Calu3 (cell line): ENCODE data around the gene ZACN. TPM values are rescaled to one million over a fixed set of nuclear protein-coding genes. Genes with fewer than 3 reads are reported as not detected.

Experiments used
- BruUV-seq: library from RNA; stranded (reverse); fragments of 400-500 nt; replicated peaks from 2 replicates; lab custom pipeline; 2021; lab: Mats Ljungman, UMichigan
- CTCF ChIA-PET: fragments of 300-600 bp; sonication (Branson Sonifier 250); formaldehyde crosslinking; loops from one replicate; lab custom pipeline; 2022; ENCODE audit warnings: antibody characterized with exemption; lab: Charles Lee
- DNase-seq: peaks from one replicate; pipeline ENCODE4 v3.0.0; 2022
- H3K27ac Mint-ChIP-seq: one replicate; pipeline ENCODE4 v1.8.0; 2022; ENCODE audit warnings: mixed read lengths; ENCODE audit not compliant: unreplicated experiment
- H3K27me3 Mint-ChIP-seq: one replicate; pipeline ENCODE4 v1.8.0; 2022; ENCODE audit warnings: mixed read lengths; ENCODE audit not compliant: unreplicated experiment
- H3K36me3 Mint-ChIP-seq: one replicate; pipeline ENCODE4 v1.8.0; 2022; ENCODE audit warnings: mild to moderate bottlenecking, moderate library complexity, mixed read lengths; ENCODE audit not compliant: insufficient read depth, unreplicated experiment
- H3K4me1 Mint-ChIP-seq: one replicate; pipeline ENCODE4 v1.8.0; 2022; ENCODE audit warnings: mild to moderate bottlenecking, low read depth, mixed read lengths; ENCODE audit not compliant: unreplicated experiment
- H3K4me3 Mint-ChIP-seq: one replicate; pipeline ENCODE4 v1.8.0; 2022; ENCODE audit warnings: mild to moderate bottlenecking, low read depth, moderate library complexity, mixed read lengths; ENCODE audit not compliant: unreplicated experiment
- H3K9me3 Mint-ChIP-seq: one replicate; pipeline ENCODE4 v1.8.0; 2022; ENCODE audit warnings: low read depth, mixed read lengths; ENCODE audit not compliant: unreplicated experiment
- intact Hi-C: fragments of 100-400 bp; cut with micrococcal nuclease; formaldehyde crosslinking; loops from one replicate; pipeline ENCODE4 v1.10.0; 2022; ENCODE audit not compliant: unreplicated experiment
- total RNA-seq: library from RNA; stranded (reverse); gene quantifications from 2 replicates; pipeline ENCODE4 v1.2.3, GENCODE V29; 2022
- TF ChIP-seq, protein P1 (sequence below): fragments of 200-600 bp; IDR thresholded peaks from one replicate; pipeline ENCODE4 v1.8.0; 2022; ENCODE audit warnings: antibody characterized with exemption; ENCODE audit not compliant: unreplicated experiment

The ZACN gene
- total RNA-seq, 1 experiment from 2014 or later = 0.17 TPM

GRCh38 chr17:76048711-76049110 lies 30.3 kb upstream of the ZACN start:
- peak overlapping the region; percentile 3 for H3K27ac Mint-ChIP-seq
- intact Hi-C loops = no loop called here
- CTCF ChIA-PET = no interaction called here
- H3K4me3 Mint-ChIP-seq = no peak overlapping the region
- TF ChIP-seq, protein P1, sequence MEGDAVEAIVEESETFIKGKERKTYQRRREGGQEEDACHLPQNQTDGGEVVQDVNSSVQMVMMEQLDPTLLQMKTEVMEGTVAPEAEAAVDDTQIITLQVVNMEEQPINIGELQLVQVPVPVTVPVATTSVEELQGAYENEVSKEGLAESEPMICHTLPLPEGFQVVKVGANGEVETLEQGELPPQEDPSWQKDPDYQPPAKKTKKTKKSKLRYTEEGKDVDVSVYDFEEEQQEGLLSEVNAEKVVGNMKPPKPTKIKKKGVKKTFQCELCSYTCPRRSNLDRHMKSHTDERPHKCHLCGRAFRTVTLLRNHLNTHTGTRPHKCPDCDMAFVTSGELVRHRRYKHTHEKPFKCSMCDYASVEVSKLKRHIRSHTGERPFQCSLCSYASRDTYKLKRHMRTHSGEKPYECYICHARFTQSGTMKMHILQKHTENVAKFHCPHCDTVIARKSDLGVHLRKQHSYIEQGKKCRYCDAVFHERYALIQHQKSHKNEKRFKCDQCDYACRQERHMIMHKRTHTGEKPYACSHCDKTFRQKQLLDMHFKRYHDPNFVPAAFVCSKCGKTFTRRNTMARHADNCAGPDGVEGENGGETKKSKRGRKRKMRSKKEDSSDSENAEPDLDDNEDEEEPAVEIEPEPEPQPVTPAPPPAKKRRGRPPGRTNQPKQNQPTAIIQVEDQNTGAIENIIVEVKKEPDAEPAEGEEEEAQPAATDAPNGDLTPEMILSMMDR = no peak
- no peak for DNase-seq
- H3K9me3 Mint-ChIP-seq = no peaks in the 10 kb centered on the region
- no TSS peak for BruUV-seq
- H3K27me3 Mint-ChIP-seq = no peaks in the 10 kb centered on the region
- peaks cover 50% of the 10 kb centered on the region for H3K4me1 Mint-ChIP-seq
- H3K36me3 Mint-ChIP-seq = peaks cover 86% of the 10 kb centered on the region

DNA sequence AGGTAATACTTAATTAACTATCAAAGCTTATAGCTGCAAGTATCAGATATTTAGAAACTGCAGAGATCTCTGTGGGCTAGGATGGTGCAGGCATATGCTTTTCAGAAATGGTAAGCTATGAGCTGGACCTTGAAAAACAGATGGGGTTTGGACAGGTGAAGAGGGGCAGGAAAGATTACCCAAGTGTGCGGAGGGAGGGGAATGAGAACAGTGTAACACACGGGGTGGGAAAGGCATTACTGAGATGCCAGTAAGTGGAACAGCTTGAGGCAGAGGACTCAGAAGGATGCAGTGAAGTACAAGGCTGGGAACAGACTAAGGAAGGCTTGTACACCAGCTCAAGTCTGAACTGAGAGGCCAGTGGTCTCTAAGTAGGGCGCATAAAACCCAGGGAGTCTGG lies 29.7 kb upstream of the ZACN start:
- TF ChIP-seq, protein P1 = no peak
- Mint-ChIP-seq H3K4me3 (no peak overlapping the region), H3K27ac (peak overlapping the region; percentile 3), H3K27me3 (no peaks in the 10 kb centered on the region), H3K9me3 (no peaks in the 10 kb centered on the region), H3K4me1 (peaks cover 55% of the 10 kb centered on the region), H3K36me3 (peaks cover 86% of the 10 kb centered on the region)
- no TSS peak for BruUV-seq
- intact Hi-C loops = no loop called here
- CTCF ChIA-PET = no interaction called here
- DNase-seq = no peak

DNA sequence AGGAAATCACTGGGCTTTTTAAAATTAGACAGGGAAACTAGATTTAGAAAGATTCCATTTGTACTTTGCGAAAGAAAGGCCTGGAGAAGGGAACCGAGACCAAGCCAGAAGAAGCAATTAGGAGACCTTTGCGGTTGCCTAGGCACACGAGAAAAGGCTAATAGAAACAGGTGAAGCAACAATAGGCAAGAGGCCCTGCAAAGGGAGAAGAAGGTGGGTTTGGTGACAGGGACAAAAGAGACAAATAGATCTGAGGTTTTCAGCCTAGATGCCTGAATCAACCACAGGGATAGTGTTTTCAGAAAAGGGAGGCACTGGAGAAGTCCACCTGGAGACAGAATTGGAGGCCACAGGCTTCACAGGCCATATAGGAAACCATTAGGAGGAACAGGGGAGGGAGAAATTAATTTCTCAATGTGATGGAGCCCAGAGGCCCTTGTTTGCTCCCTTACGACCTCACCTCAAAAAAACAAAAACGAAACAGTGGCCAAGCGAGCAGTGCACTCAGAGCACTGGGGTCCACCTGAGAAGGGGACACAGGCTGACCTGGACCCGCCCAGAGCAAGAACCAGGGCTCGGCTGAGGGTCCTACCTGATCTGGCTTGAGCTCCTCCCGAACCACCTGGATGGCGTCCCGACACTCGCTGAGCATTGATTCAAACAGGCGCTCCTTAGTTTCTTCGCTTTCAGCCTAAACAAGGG lies 29.0 kb upstream of the ZACN start:
- intact Hi-C loops = no loop called here
- Mint-ChIP-seq H3K36me3 (peaks cover 86% of the 10 kb centered on the region), H3K27me3 (no peaks in the 10 kb centered on the region), H3K4me3 (peak overlapping the region; percentile 66), H3K4me1 (peaks cover 58% of the 10 kb centered on the region), H3K9me3 (no peaks in the 10 kb centered on the region), H3K27ac (peak overlapping the region; percentile 94)
- BruUV-seq = no TSS peak
- CTCF ChIA-PET = interaction anchor here (1.5 kb wide), 1 partner anchor 40 kb away, joined by 4 read pairs; no protein-coding TSS in a partner anchor
- no peak for DNase-seq
- TF ChIP-seq, protein P1 = no peak

GRCh38 chr17:76050538-76051467 lies 28.2 kb upstream of the ZACN start:
- intact Hi-C loops = no loop called here
- no peaks in the 10 kb centered on the region for H3K27me3 Mint-ChIP-seq
- H3K27ac Mint-ChIP-seq = peak overlapping the region; percentile 94
- CTCF ChIA-PET = interaction anchor here (0.6 to 1.5 kb wide), 5 partner anchors 23 to 145 kb away, joined by 3 to 6 read pairs (median 4); partner anchors contain the start of gene EVPL
- BruUV-seq = no TSS peak
- H3K4me1 Mint-ChIP-seq = peaks cover 60% of the 10 kb centered on the region
- TF ChIP-seq, protein P1 = no peak
- DNase-seq = peak; percentile 62
- peak overlapping the region; percentile 66 for H3K4me3 Mint-ChIP-seq
- H3K9me3 Mint-ChIP-seq = no peaks in the 10 kb centered on the region
- peaks cover 86% of the 10 kb centered on the region for H3K36me3 Mint-ChIP-seq
